Measurements from ENCODE around the gene RIC3. TPM values are rescaled to one million over a fixed set of nuclear protein-coding genes. Genes with fewer than 3 reads are reported as not detected.

RIC3 gene
- total and polyA plus RNA-seq, 2 donors (not counting 1 experiment from before 2014, with no cell fraction given): not detected

DNA sequence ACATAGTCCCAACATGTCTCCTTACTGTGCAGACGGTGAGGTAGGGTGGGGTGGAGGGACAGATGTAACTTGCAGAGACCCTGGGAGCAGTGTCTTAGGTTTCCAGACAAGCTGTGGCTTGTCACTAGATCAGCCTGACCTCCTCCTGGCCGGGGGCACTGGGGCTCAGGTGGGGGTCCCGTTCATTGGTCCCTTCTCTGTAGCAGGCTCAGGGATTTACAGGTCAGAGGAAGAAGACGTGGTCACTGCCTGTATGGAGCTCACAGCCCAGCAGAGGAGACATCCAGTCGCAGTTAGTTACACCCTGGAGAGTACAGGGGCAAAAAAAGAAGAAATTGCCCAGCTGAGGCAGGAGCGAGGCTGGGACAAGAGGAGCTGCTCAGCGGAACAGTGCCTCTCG is 109.8 kb downstream of the RIC3 start:
- H4K20me1 ChIP-seq (ENCODE audit: control insufficient read depth, extremely low read depth, insufficient read depth, low read length): no peaks in the 10 kb centered on the region
- H3K9me3 ChIP-seq (ENCODE audit: control insufficient read depth, insufficient read depth, low read depth, low read length): no peaks in the 10 kb centered on the region
- TF ChIP-seq, protein P1, sequence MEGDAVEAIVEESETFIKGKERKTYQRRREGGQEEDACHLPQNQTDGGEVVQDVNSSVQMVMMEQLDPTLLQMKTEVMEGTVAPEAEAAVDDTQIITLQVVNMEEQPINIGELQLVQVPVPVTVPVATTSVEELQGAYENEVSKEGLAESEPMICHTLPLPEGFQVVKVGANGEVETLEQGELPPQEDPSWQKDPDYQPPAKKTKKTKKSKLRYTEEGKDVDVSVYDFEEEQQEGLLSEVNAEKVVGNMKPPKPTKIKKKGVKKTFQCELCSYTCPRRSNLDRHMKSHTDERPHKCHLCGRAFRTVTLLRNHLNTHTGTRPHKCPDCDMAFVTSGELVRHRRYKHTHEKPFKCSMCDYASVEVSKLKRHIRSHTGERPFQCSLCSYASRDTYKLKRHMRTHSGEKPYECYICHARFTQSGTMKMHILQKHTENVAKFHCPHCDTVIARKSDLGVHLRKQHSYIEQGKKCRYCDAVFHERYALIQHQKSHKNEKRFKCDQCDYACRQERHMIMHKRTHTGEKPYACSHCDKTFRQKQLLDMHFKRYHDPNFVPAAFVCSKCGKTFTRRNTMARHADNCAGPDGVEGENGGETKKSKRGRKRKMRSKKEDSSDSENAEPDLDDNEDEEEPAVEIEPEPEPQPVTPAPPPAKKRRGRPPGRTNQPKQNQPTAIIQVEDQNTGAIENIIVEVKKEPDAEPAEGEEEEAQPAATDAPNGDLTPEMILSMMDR (conservative IDR thresholded peaks at IDR 0.05 in 1 of 2, IDR thresholded peaks at IDR 0.05 in 1 of 2; ENCODE audit: low read depth in 1 of 2, low read length in 2 of 2): no peak
- TF ChIP-seq EZH2 (IDR thresholded peaks at IDR 0.05; ENCODE audit: low read length, missing control alignments): no peak
- H2AFZ ChIP-seq (ENCODE audit: low read length): no peak overlapping the region
- no peaks in the 10 kb centered on the region for H3K79me2 ChIP-seq (ENCODE audit: control insufficient read depth, insufficient read depth, low read length)
- H3K27ac ChIP-seq (ENCODE audit: insufficient read depth, low read length): no peak overlapping the region
- DNase-seq (ENCODE audit: low read depth in 2 of 2): no peak
- H3K9ac ChIP-seq (ENCODE audit: insufficient read depth, low read length): no peak overlapping the region
- H3K4me2 ChIP-seq (ENCODE audit: extremely low read depth, insufficient read depth, low read length): no peak overlapping the region
- no peak overlapping the region for H3K4me3 ChIP-seq (replicated peaks in 1 of 4; ENCODE audit: control extremely low read depth in 1 of 4, insufficient read depth in 1 of 4, low read depth in 3 of 4, low read length in 4 of 4)
- peaks cover 11% of the 10 kb centered on the region for H3K4me1 ChIP-seq (ENCODE audit: control insufficient read depth, extremely low read depth, insufficient read depth, low read length)
- H3K27me3 ChIP-seq (ENCODE audit: control insufficient read depth, insufficient read depth, low read length): no peaks in the 10 kb centered on the region
- H3K36me3 ChIP-seq (ENCODE audit: control insufficient read depth, insufficient read depth, low read length): no peaks in the 10 kb centered on the region

DNA sequence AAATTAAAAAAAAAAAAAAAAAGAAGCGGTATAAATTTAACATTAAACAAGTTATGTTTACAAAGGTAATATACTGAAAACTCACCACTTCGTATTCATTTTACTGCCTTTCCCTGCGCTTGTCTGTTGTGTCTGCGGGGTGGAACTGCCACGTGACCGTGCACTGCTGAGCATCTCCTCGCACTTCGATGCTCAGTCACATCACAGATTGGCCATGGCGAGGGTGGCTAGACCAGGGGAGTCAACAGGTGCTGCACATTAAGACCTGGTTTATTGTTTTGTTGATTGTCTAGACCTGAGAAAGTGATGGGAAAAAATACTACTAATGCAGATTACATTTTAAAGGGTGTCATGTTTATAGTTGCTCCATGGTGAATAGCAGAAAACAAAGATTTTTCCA is 110.6 kb downstream of the RIC3 start:
- H3K27ac ChIP-seq (ENCODE audit: insufficient read depth, low read length): no peak overlapping the region
- no peaks in the 10 kb centered on the region for H3K27me3 ChIP-seq (ENCODE audit: control insufficient read depth, insufficient read depth, low read length)
- no peak for DNase-seq (ENCODE audit: low read depth in 2 of 2)
- no peaks in the 10 kb centered on the region for H4K20me1 ChIP-seq (ENCODE audit: control insufficient read depth, extremely low read depth, insufficient read depth, low read length)
- TF ChIP-seq, protein P1 (conservative IDR thresholded peaks at IDR 0.05 in 1 of 2, IDR thresholded peaks at IDR 0.05 in 1 of 2; ENCODE audit: low read depth in 1 of 2, low read length in 2 of 2): no peak
- no peak for TF ChIP-seq EZH2 (IDR thresholded peaks at IDR 0.05; ENCODE audit: low read length, missing control alignments)
- no peaks in the 10 kb centered on the region for H3K79me2 ChIP-seq (ENCODE audit: control insufficient read depth, insufficient read depth, low read length)
- H3K9me3 ChIP-seq (ENCODE audit: control insufficient read depth, insufficient read depth, low read depth, low read length): no peaks in the 10 kb centered on the region
- H3K4me3 ChIP-seq (replicated peaks in 1 of 4; ENCODE audit: control extremely low read depth in 1 of 4, insufficient read depth in 1 of 4, low read depth in 3 of 4, low read length in 4 of 4): no peak overlapping the region
- peaks cover 9% of the 10 kb centered on the region for H3K4me1 ChIP-seq (ENCODE audit: control insufficient read depth, extremely low read depth, insufficient read depth, low read length)
- no peak overlapping the region for H3K4me2 ChIP-seq (ENCODE audit: extremely low read depth, insufficient read depth, low read length)
- no peak overlapping the region for H2AFZ ChIP-seq (ENCODE audit: low read length)
- no peaks in the 10 kb centered on the region for H3K36me3 ChIP-seq (ENCODE audit: control insufficient read depth, insufficient read depth, low read length)
- H3K9ac ChIP-seq (ENCODE audit: insufficient read depth, low read length): no peak overlapping the region

DNA sequence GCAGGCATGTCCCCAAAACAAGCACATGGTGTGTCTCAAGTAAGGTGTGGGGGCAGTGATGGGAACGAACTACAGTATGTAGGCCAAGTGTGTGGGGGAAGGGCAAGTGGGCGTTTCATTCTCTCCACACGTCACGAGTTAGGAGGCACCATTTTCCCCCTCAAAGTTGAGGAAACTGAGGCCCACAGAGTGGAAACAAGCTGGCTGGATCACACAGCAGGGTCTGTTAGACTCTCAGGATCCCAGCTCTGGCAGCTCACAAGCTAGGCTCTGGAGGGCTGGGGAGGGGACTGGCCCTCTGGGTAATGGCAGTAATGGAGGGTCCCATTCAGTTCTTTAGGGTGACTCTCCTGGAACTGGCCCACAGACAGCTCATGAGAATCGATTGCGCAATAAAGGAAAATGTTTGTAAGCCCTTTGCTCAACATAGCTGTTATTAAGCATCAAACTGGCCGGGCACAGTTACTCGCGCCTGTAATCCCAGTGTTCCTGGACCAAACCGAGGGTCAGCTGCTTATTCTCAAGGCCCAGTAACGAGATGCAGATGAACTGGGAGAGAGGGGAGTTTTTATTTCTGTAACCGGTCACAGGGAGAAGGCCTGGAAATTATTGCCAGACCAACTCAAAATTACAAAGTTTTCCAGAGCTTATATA is 111.9 kb downstream of the RIC3 start:
- H3K27ac ChIP-seq (ENCODE audit: insufficient read depth, low read length): no peak overlapping the region
- DNase-seq (ENCODE audit: low read depth in 2 of 2): peak; percentile 49 to 83
- no peaks in the 10 kb centered on the region for H3K27me3 ChIP-seq (ENCODE audit: control insufficient read depth, insufficient read depth, low read length)

More for the DNA sequence above, 111.9 kb downstream of the RIC3 start:
- H3K9ac ChIP-seq (ENCODE audit: insufficient read depth, low read length): no peak overlapping the region
- no peaks in the 10 kb centered on the region for H4K20me1 ChIP-seq (ENCODE audit: control insufficient read depth, extremely low read depth, insufficient read depth, low read length)
- no peak overlapping the region for H3K4me2 ChIP-seq (ENCODE audit: extremely low read depth, insufficient read depth, low read length)
- no peaks in the 10 kb centered on the region for H3K9me3 ChIP-seq (ENCODE audit: control insufficient read depth, insufficient read depth, low read depth, low read length)
- peaks cover 3% of the 10 kb centered on the region for H3K4me1 ChIP-seq (ENCODE audit: control insufficient read depth, extremely low read depth, insufficient read depth, low read length)
- no peaks in the 10 kb centered on the region for H3K36me3 ChIP-seq (ENCODE audit: control insufficient read depth, insufficient read depth, low read length)
- TF ChIP-seq, protein P1 (conservative IDR thresholded peaks at IDR 0.05 in 1 of 2, IDR thresholded peaks at IDR 0.05 in 1 of 2; ENCODE audit: low read depth in 1 of 2, low read length in 2 of 2): no peak
- TF ChIP-seq EZH2 (IDR thresholded peaks at IDR 0.05; ENCODE audit: low read length, missing control alignments): no peak
- no peak overlapping the region for H2AFZ ChIP-seq (ENCODE audit: low read length)
- no peak overlapping the region for H3K4me3 ChIP-seq (replicated peaks in 1 of 4; ENCODE audit: control extremely low read depth in 1 of 4, insufficient read depth in 1 of 4, low read depth in 3 of 4, low read length in 4 of 4)
- H3K79me2 ChIP-seq (ENCODE audit: control insufficient read depth, insufficient read depth, low read length): no peaks in the 10 kb centered on the region

Other genes starting within 250 kb of the RIC3 start
- under 0.01 TPM in 1 of 2 replicates, not detected in the other for gene OR10A6, start 237.8 kb downstream of the RIC3 start, total RNA-seq
- 0.05 and 0.06 TPM in 2 replicates for gene OR10A6, start 237.8 kb downstream of the RIC3 start, polyA plus RNA-seq
- 0.17 TPM in 1 of 2 replicates, not detected in the other for gene OR10A3, start 227.3 kb downstream of the RIC3 start, total RNA-seq
- 0.07 TPM in 1 of 2 replicates, not detected in the other for gene OR10A3, start 227.3 kb downstream of the RIC3 start, polyA plus RNA-seq
- gene NLRP10, start 203.6 kb downstream of the RIC3 start, total RNA-seq: 0.26 and 9.6 TPM in 2 replicates
- gene NLRP10, start 203.6 kb downstream of the RIC3 start, polyA plus RNA-seq: 2.2 and 4.8 TPM in 2 replicates
- 291 and 303 TPM in 2 replicates for gene EIF3F, start 181.7 kb downstream of the RIC3 start, total RNA-seq
- 323 and 345 TPM in 2 replicates for gene EIF3F, start 181.7 kb downstream of the RIC3 start, polyA plus RNA-seq
- gene TUB, start 87.8 kb downstream of the RIC3 start, total RNA-seq: 9.6 and 10.3 TPM in 2 replicates
- 5.7 and 10.4 TPM in 2 replicates for gene TUB, start 87.8 kb downstream of the RIC3 start, polyA plus RNA-seq
- gene LMO1, start 94.9 kb upstream of the RIC3 start, total RNA-seq: not detected in 2 replicates
- gene LMO1, start 94.9 kb upstream of the RIC3 start, polyA plus RNA-seq: not detected in 2 replicates